Immature natural killer cell (primary cell): ENCODE results near the gene AHRR. TPM values are rescaled to one million over a fixed set of nuclear protein-coding genes. Genes with fewer than 3 reads are reported as not detected.

Experiments used
- DNase-seq, 3 donors: peaks; one replicate each; pipeline ENCODE4 v3.0.0; 2022; ENCODE audit warnings: mixed read lengths in 1 of 3
- H3K27ac Mint-ChIP-seq, 6 donors: one replicate each; pipeline ENCODE4 v1.8.0; 2020; ENCODE audit warnings: mixed read lengths in 6 of 6, mild to moderate bottlenecking in 5 of 6, inconsistent platforms in 4 of 6, moderate library complexity in 3 of 6
- H3K27me3 Mint-ChIP-seq, 3 donors: one replicate each; pipeline ENCODE4 v1.8.0; 2020 to 2021; ENCODE audit warnings: low read depth in 3 of 3, mild to moderate bottlenecking in 3 of 3, mixed read lengths in 3 of 3, moderate library complexity in 3 of 3, inconsistent platforms in 1 of 3
- H3K36me3 Mint-ChIP-seq, 3 donors: one replicate each; pipeline ENCODE4 v1.8.0; 2020; ENCODE audit warnings: mixed read lengths in 3 of 3, inconsistent platforms in 2 of 3, mild to moderate bottlenecking in 2 of 3
- H3K4me1 Mint-ChIP-seq, 2 donors: one replicate each; pipeline ENCODE4 v1.8.0; 2020; ENCODE audit warnings: inconsistent platforms in 2 of 2, mild to moderate bottlenecking in 2 of 2, mixed read lengths in 2 of 2, moderate library complexity in 1 of 2
- H3K4me3 Mint-ChIP-seq, 5 donors: one replicate each; pipeline ENCODE4 v1.8.0; 2020; ENCODE audit warnings: mild to moderate bottlenecking in 5 of 5, mixed read lengths in 5 of 5, inconsistent platforms in 3 of 5, moderate library complexity in 3 of 5
- H3K9me3 Mint-ChIP-seq, 6 donors: one replicate each; pipeline ENCODE4 v1.8.0; 2020; ENCODE audit warnings: mild to moderate bottlenecking in 6 of 6, mixed read lengths in 6 of 6, inconsistent platforms in 4 of 6, moderate library complexity in 3 of 6
- polyA plus RNA-seq, 3 donors: library from polyadenylated mRNA; unstranded; fragments of 300-500 nt; fragmentation: Illumina TruSeq; gene quantifications; one replicate each; pipeline ENCODE4 v1.2.3, GENCODE V29; 2021

AHRR gene
- polyA plus RNA-seq, 3 donors from 2014 or later: 0.16 TPM; not detected in 2

- Mint-ChIP-seq H3K4me1 (peaks cover 25 to 44% of the 10 kb centered on the region in 2 donors), H3K9me3 (peaks cover 3 to 18% (median 13%) of the 10 kb centered on the region in 6 donors), H3K36me3 (peaks cover 58 to 81% (median 65%) of the 10 kb centered on the region in 3 donors), H3K27me3 (no peaks in the 10 kb centered on the region), H3K27ac (no peak overlapping the region), H3K4me3 (no peak overlapping the region)
- no peak for DNase-seq
Measured at GRCh38 chr5:453725-454481, 132.4 kb downstream of the AHRR start.

GRCh38 chr5:454936-455335 lies 133.4 kb downstream of the AHRR start:
- H3K4me1 Mint-ChIP-seq: peaks cover 25 to 37% of the 10 kb centered on the region in 2 donors
- DNase-seq: no peak
- peaks cover 51 to 82% (median 61%) of the 10 kb centered on the region in 3 donors for H3K36me3 Mint-ChIP-seq
- H3K4me3 Mint-ChIP-seq: no peak overlapping the region
- H3K9me3 Mint-ChIP-seq: peaks cover 3 to 18% (median 13%) of the 10 kb centered on the region in 6 donors
- no peaks in the 10 kb centered on the region for H3K27me3 Mint-ChIP-seq
- H3K27ac Mint-ChIP-seq: no peak overlapping the region

DNA sequence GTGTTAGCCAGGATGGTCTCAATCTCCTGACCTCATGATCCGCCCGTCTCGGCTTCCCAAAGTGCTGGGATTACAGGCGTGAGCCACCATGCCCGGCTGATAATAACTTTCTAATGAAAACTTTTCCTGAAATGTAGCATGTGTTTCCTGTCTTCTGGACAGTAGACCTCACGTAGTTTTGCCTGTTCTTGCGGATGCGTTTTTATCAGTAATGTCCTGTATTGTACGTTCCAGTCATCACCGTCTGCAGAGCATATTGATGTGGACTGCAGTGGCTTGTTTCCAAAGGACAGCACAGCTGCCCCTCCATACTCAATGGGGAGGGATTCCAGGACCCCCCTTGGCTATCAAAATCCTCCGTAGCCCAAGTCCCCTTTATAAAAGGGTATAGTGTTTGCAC lies 134.3 kb downstream of the AHRR start:
- H3K9me3 Mint-ChIP-seq: peaks cover 3 to 18% (median 13%) of the 10 kb centered on the region in 6 donors
- H3K36me3 Mint-ChIP-seq: peaks cover 44 to 82% (median 57%) of the 10 kb centered on the region in 3 donors
- no peak overlapping the region for H3K27ac Mint-ChIP-seq

DNA sequence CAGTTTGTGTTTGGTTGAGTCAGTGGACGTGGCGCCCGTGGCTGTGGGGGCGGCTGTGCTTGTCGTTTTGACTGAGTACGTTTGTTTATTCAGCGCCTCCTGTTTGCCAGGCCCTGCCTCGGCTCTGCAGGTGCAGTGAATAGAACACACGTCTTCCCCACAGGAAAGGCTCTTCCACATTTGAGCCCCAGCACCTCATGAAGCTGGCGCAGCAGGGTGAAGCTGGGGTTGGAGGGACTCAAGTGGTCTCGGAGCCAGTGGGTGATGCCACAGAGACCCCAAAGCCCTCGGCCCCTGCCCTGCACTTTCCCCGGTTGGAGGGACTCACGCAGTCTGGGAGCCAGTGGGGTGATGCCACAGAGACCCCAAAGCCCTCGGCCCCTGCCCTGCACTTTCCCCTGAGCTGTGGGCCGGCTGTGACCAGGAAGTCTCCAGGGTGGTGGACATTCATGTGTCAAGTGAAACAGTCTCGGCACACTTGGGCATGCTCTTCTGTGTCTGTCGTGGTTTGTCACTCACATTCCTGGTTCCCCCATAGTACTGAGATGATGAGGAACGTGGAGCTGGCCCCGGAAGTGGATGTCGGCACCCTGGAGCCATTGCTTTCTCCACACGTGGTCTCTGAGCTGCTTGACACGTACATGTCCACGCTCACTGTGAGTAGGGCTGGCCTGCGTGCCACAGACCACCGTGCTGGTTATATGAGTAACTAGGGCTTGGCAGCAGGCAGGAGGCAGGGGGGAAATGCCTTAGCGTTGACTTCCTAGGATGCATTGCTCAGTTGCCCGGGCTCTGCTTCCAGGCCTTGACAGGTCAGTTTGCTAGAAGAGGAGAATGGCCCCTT lies 135.1 kb downstream of the AHRR start:
- Mint-ChIP-seq H3K4me3 (no peak overlapping the region), H3K27me3 (no peaks in the 10 kb centered on the region), H3K4me1 (peaks cover 25 to 31% of the 10 kb centered on the region in 2 donors), H3K36me3 (peaks cover 39 to 76% (median 50%) of the 10 kb centered on the region in 3 donors), H3K9me3 (peaks cover 3 to 14% (median 11%) of the 10 kb centered on the region in 6 donors), H3K27ac (no peak overlapping the region)
- DNase-seq: no peak

More for the DNA sequence above, 134.3 kb downstream of the AHRR start:
- Mint-ChIP-seq H3K27me3 (no peaks in the 10 kb centered on the region), H3K4me3 (no peak overlapping the region), H3K4me1 (peaks cover 25 to 31% of the 10 kb centered on the region in 2 donors)
- DNase-seq: no peak

DNA sequence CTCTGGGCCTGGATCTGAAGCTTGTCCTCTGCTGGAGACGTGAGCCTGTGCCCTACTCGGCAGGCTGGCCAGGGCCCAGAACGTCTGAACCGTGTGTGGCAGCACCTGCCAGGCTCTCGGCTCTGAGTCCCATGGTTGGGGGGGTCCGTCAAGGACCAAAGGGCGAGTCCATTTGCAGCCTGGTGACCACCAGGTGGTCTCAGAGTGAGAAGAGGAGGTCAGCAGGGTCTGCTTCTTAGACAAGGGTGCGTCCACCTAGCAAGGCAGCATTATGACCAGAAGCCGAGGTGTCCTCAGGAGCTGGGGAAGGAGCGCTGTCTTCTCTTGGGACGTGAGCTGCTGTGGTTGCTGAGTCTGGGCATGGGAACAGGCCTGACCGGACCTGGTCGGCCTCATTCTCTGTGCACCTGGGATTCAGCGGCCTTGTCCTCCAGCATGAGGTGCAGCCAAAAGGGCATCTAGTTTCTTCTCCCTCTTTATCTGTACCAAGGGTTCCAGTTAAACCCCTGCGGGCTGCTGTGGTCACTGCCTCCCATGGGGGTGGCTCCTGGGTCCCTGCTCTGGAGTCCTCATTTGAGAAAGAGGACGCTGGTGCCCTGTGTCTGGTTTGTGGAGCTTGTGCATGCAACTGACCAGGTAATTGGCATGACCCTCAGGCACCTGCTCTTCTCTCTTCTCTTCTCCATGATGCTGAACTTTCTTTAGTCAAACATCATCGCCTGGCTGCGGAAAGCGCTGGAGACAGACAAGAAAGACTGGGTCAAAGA lies 135.9 kb downstream of the AHRR start:
- Mint-ChIP-seq H3K27me3 (no peaks in the 10 kb centered on the region), H3K36me3 (peaks cover 31 to 76% (median 41%) of the 10 kb centered on the region in 3 donors), H3K4me3 (no peak overlapping the region), H3K9me3 (peaks cover 0 to 6% (median 4%) of the 10 kb centered on the region in 6 donors), H3K4me1 (peaks cover 19 to 29% of the 10 kb centered on the region in 2 donors), H3K27ac (no peak overlapping the region)
- DNase-seq: no peak

DNA sequence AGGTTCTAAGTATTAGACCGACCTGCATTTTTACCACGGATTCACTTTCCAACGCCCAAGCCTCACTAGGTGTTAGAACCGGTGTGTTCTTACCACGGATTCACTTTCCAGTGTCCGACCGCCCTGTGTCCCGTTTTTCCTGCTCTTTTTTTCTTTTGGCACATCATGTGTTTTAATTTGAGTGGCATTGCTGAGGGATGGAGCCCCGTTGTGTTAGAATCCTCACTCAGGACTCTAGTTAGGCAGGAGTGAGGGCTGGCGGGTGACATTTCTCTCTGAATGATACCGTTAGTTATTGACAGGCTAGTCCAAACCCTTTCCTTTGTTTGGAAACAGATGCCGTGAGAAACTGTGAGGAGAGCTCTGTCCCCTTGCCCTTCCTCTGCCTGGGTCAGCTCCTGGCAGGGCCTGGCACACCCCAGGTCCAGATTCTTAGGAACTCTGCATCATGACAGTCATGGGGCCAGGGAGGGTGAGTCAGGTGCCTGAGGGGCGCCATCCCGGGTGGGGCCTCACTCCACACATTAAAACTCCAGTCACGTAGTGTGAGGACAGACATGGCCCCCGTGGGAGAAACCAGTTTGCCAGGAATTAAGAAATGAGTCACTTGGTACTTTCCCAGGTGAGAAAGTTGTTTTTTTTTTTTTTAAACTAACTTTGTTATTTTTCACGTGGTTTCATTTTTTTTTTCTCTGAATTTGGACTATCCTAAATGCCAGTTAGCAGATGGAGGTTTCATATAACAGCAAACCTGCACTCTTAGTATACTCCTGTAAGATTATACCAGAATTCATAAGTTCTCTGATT lies 137.2 kb downstream of the AHRR start:
- no peak for DNase-seq
- H3K27ac Mint-ChIP-seq: no peak overlapping the region
- H3K4me1 Mint-ChIP-seq: peaks cover 7 to 16% of the 10 kb centered on the region in 2 donors
- no peaks in the 10 kb centered on the region for H3K27me3 Mint-ChIP-seq
- no peaks in the 10 kb centered on the region for H3K9me3 Mint-ChIP-seq
- peaks cover 24 to 64% (median 28%) of the 10 kb centered on the region in 3 donors for H3K36me3 Mint-ChIP-seq
- no peak overlapping the region for H3K4me3 Mint-ChIP-seq

GRCh38 chr5:459562-460272 lies 138.2 kb downstream of the AHRR start:
- Mint-ChIP-seq H3K9me3 (no peaks in the 10 kb centered on the region), H3K4me1 (peaks cover 8 to 16% of the 10 kb centered on the region in 2 donors), H3K27me3 (no peaks in the 10 kb centered on the region), H3K36me3 (peaks cover 17 to 60% (median 23%) of the 10 kb centered on the region in 3 donors), H3K4me3 (no peak overlapping the region), H3K27ac (no peak overlapping the region)
- no peak for DNase-seq

DNA sequence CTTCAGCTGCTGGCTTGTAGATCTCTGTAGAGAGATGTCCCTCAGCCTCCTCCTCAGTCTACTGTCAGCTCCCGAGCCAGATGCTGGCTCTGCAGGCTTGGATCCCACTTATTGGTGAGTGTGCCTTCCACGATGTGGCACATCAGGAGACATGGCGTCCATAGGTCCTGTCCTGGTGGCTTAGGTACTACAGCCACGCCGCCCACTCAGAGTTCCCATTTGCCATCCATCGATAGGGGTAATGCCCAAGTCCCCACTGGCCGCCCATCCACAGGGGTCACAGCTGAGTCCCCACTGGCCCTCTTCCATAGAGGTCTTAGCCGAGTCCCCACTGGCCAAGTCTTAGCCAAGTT lies 138.7 kb downstream of the AHRR start:
- Mint-ChIP-seq H3K27me3 (no peaks in the 10 kb centered on the region), H3K4me1 (peaks cover 8 to 16% of the 10 kb centered on the region in 2 donors), H3K36me3 (peaks cover 17 to 54% (median 22%) of the 10 kb centered on the region in 3 donors), H3K4me3 (no peak overlapping the region), H3K9me3 (no peaks in the 10 kb centered on the region), H3K27ac (no peak overlapping the region)
- DNase-seq: no peak

DNA sequence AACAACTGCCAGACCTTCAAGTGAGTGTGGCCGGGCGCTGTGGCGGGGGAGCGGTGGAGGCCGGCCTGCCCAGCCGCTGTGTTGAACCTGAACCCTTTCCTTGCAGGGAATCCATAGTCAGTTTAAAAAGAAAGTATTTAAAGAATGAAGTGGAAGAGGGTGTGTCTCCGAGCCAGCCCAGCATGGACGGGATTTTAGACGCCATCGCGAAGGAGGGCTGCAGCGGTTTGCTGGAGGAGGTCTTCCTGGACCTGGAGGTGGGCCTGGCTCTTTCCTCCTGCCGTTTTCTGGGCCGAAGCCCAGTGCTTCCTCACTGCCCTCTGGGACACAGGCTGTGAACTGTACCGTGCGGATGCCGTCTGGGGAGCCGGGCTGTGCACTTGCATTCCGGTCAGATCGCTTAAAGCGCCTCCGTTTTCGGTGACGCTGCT lies 140.6 kb downstream of the AHRR start:
- DNase-seq: no peak
- H3K27me3 Mint-ChIP-seq: no peaks in the 10 kb centered on the region
- no peak overlapping the region for H3K27ac Mint-ChIP-seq
- peaks cover 17 to 51% (median 22%) of the 10 kb centered on the region in 3 donors for H3K36me3 Mint-ChIP-seq
- no peak overlapping the region for H3K4me3 Mint-ChIP-seq
- H3K9me3 Mint-ChIP-seq: no peaks in the 10 kb centered on the region
- H3K4me1 Mint-ChIP-seq: peaks cover 11 to 16% of the 10 kb centered on the region in 2 donors

DNA sequence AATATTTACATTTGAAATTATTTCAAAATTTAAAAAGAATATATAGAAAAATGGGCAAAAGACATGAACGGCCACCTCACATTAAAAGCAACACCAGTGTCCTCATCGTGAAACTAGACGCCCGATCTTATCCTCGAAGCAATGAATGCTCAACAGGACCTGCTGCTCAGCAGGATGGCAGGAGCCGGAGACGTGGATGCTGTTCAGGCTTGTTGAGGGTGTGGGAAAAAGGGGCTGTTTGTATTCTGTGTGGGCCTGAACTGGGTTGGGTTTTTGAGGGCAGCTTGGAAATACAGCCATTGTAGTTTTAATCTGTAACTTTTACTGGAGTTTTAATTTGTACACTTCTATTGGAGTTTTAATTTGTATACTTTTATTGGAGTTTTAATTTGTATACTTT lies 141.8 kb downstream of the AHRR start:
- H3K9me3 Mint-ChIP-seq: no peaks in the 10 kb centered on the region
- peak overlapping the region in 3 of 6 donors; percentile 26 to 49 (median 34) for H3K27ac Mint-ChIP-seq
- H3K27me3 Mint-ChIP-seq: no peaks in the 10 kb centered on the region
- H3K4me1 Mint-ChIP-seq: peaks cover 11% of the 10 kb centered on the region in 2 donors
- H3K36me3 Mint-ChIP-seq: peaks cover 13 to 44% (median 18%) of the 10 kb centered on the region in 3 donors
- DNase-seq: no peak
- H3K4me3 Mint-ChIP-seq: no peak overlapping the region

- Mint-ChIP-seq H3K27ac (peak overlapping the region; percentile 44 to 76 (median 70)), H3K27me3 (no peaks in the 10 kb centered on the region), H3K4me1 (peaks cover 8 to 11% of the 10 kb centered on the region in 2 donors), H3K36me3 (peaks cover 10 to 38% (median 15%) of the 10 kb centered on the region in 3 donors), H3K9me3 (no peaks in the 10 kb centered on the region), H3K4me3 (peak overlapping the region in 1 of 5 donors; percentile 47)
- DNase-seq: peak; percentile 40 to 46 (median 40)
Measured at GRCh38 chr5:463952-464351, 142.4 kb downstream of the AHRR start.

DNA sequence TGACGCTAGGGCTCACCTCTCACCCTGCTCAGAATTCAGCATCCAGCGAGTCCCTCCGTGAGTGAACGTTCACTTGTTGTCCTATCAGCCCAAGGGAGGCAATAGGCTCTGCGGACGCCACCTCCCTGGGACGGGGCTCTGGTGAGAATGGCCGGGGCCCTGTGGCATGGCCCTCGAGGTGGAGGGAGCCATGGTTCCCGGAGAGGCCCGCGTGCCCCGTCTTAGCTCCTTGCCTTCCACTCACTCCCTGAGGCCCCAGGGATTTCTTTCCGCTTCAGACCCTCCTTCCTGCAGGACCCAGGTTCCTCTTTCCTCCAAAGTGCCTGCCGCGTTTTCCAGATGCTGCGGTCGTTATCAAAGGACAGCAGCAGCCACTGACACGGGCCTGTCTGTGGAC lies 142.9 kb downstream of the AHRR start:
- DNase-seq: no peak
- Mint-ChIP-seq H3K4me1 (peaks cover 8 to 9% of the 10 kb centered on the region in 2 donors), H3K27ac (peak overlapping the region in 5 of 6 donors; percentile 66 to 76 (median 72)), H3K9me3 (no peaks in the 10 kb centered on the region), H3K36me3 (peaks cover 10 to 33% (median 14%) of the 10 kb centered on the region in 3 donors), H3K4me3 (peak overlapping the region in 1 of 5 donors; percentile 47), H3K27me3 (no peaks in the 10 kb centered on the region)
